Peyer's patch (tissue), 4 donors: ENCODE data around the gene IRF2BP2.

ENCODE experiments used
- POLR2A ChIP-seq, 2 donors: fragments of 450-650 bp; IDR thresholded peaks; one replicate each; pipeline ENCODE4 v1.5.1; 2017; ENCODE audit warnings: antibody characterized with exemption in 2 of 2, mild to moderate bottlenecking in 2 of 2, moderate library complexity in 2 of 2
- TF ChIP-seq, protein P1 (sequence below), 6 experiments: fragments of 450-650 bp in 4 of 6; fragments of 200-600 bp in 2 of 6; sonication (generic) in 1 of 6; IDR thresholded peaks; one replicate each; pipeline ENCODE4 v1.5.1; 2017 to 2019; ENCODE audit warnings: antibody characterized with exemption in 6 of 6, mild to moderate bottlenecking in 3 of 6, moderate library complexity in 1 of 6

DNA sequence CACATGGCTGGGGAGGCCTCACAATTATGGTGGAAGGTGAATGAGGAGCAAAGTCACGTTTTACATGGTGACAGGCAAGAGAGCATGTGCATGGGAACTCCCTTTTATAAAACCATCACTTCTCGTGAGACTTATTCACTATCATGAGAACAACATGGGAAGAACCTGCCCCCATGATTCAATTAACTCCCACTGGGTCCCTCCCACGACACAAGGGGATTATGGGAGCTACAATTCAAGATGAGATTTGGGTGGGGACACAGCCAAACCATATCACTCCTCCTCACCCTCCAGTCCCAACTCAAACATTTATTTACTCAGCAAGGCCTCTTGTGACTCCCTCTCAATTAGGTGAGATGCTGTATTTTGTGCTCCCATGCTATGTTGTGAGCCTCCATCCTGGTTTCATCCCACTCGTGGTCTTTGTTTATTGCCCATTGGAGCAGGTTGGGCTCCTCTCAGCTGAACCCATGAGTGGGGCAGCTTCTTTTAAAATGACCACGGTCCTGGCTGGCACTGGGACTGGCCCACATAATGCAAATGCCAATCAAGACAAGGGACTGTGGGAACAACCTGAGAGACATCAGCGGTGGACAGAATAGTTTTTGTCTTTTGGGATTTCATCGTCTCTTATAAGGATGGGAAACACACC lies 28.8 kb downstream of the IRF2BP2 start:
- TF ChIP-seq, protein P1, sequence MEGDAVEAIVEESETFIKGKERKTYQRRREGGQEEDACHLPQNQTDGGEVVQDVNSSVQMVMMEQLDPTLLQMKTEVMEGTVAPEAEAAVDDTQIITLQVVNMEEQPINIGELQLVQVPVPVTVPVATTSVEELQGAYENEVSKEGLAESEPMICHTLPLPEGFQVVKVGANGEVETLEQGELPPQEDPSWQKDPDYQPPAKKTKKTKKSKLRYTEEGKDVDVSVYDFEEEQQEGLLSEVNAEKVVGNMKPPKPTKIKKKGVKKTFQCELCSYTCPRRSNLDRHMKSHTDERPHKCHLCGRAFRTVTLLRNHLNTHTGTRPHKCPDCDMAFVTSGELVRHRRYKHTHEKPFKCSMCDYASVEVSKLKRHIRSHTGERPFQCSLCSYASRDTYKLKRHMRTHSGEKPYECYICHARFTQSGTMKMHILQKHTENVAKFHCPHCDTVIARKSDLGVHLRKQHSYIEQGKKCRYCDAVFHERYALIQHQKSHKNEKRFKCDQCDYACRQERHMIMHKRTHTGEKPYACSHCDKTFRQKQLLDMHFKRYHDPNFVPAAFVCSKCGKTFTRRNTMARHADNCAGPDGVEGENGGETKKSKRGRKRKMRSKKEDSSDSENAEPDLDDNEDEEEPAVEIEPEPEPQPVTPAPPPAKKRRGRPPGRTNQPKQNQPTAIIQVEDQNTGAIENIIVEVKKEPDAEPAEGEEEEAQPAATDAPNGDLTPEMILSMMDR (IDR thresholded peaks at IDR 0.05), result no peak
- no peak for TF ChIP-seq POLR2A (IDR thresholded peaks at IDR 0.05)
